ENCODE measurements around the gene KCNQ2. TPM values are rescaled to one million over a fixed set of nuclear protein-coding genes. Genes with fewer than 3 reads are reported as not detected.
"Not testable (repeated sequence)": the region's sequence is repeated elsewhere in the genome, so short reads cannot be mapped to it uniquely, and the experiment has no call there.

Gene KCNQ2
- total RNA-seq, 4 donors from 2014 or later = 0.76 TPM; not detected in 3

DNA sequence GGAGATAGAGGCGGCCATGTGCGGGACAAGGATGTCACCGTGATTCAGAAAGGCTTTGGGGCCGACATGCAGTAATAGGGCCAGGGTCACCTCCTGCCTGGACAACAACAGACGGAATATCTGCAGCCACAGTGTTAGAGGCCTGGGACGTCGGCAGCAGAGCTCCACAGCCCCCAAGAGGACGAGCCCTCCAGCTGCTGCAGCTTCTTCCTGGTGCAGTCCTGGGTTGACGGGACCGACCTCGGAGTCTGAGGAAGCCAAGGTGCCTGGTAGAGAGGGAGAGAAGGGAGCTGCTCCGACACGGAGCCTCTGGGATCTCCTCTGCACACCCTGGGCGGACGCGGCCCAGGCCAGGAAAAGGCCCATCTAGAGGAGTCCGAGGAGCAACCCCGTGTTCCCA lies 88.1 kb downstream of the KCNQ2 start:
- 80% methylated on average over 8 of the region's 18 CpGs for WGBS
- no peak overlapping the region for H3K4me3 ChIP-seq
- no peaks in the 10 kb centered on the region for H3K4me1 ChIP-seq
- no peak for TF ChIP-seq EP300 (IDR thresholded peaks at IDR 0.05)
- TF ChIP-seq, protein P1, sequence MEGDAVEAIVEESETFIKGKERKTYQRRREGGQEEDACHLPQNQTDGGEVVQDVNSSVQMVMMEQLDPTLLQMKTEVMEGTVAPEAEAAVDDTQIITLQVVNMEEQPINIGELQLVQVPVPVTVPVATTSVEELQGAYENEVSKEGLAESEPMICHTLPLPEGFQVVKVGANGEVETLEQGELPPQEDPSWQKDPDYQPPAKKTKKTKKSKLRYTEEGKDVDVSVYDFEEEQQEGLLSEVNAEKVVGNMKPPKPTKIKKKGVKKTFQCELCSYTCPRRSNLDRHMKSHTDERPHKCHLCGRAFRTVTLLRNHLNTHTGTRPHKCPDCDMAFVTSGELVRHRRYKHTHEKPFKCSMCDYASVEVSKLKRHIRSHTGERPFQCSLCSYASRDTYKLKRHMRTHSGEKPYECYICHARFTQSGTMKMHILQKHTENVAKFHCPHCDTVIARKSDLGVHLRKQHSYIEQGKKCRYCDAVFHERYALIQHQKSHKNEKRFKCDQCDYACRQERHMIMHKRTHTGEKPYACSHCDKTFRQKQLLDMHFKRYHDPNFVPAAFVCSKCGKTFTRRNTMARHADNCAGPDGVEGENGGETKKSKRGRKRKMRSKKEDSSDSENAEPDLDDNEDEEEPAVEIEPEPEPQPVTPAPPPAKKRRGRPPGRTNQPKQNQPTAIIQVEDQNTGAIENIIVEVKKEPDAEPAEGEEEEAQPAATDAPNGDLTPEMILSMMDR (IDR thresholded peaks at IDR 0.05) = no peak
- TF ChIP-seq POLR2A (IDR thresholded peaks at IDR 0.05) = no peak
- no peak for TF ChIP-seq POLR2AphosphoS5 (IDR thresholded peaks at IDR 0.05)
- no peak overlapping the region for H3K27ac ChIP-seq
- no peaks in the 10 kb centered on the region for H3K9me3 ChIP-seq
- H3K27me3 ChIP-seq = peaks cover 52% of the 10 kb centered on the region
- no peak for DNase-seq (ENCODE audit: low spot score in 2 of 2)
- H3K36me3 ChIP-seq = no peaks in the 10 kb centered on the region

- Histone ChIP-seq H3K4me3 (no peak overlapping the region), H3K36me3 (no peaks in the 10 kb centered on the region), H3K27ac (no peak overlapping the region), H3K27me3 (peaks cover 60% of the 10 kb centered on the region), H3K4me1 (no peaks in the 10 kb centered on the region), H3K9me3 (no peaks in the 10 kb centered on the region)
- DNase-seq (ENCODE audit: low spot score in 2 of 2) = no peak
- TF ChIP-seq POLR2AphosphoS5 (IDR thresholded peaks at IDR 0.05) (no peak), POLR2A (IDR thresholded peaks at IDR 0.05) (no peak), EP300 (IDR thresholded peaks at IDR 0.05) (no peak)
- TF ChIP-seq, protein P1 (IDR thresholded peaks at IDR 0.05) = no peak
- WGBS = 35% methylated on average over 5 of the region's 11 CpGs
Measured at GRCh38 chr20:63383556-63383955, 88.9 kb downstream of the KCNQ2 start.

- TF ChIP-seq POLR2A (IDR thresholded peaks at IDR 0.05) (no peak), EP300 (IDR thresholded peaks at IDR 0.05) (no peak), POLR2AphosphoS5 (IDR thresholded peaks at IDR 0.05) (no peak)
- TF ChIP-seq, protein P1 (IDR thresholded peaks at IDR 0.05) = no peak
- DNase-seq (ENCODE audit: low spot score in 2 of 2) = no peak
- H3K36me3 ChIP-seq = no peaks in the 10 kb centered on the region
- H3K27ac ChIP-seq = no peak overlapping the region
- 65% methylated on average over 16 of the region's 17 CpGs for WGBS
- no peak overlapping the region for H3K4me3 ChIP-seq
- H3K9me3 ChIP-seq = no peaks in the 10 kb centered on the region
- H3K4me1 ChIP-seq = no peaks in the 10 kb centered on the region
- peaks cover 68% of the 10 kb centered on the region for H3K27me3 ChIP-seq
Measured at GRCh38 chr20:63382551-63383300, 89.7 kb downstream of the KCNQ2 start.

DNA sequence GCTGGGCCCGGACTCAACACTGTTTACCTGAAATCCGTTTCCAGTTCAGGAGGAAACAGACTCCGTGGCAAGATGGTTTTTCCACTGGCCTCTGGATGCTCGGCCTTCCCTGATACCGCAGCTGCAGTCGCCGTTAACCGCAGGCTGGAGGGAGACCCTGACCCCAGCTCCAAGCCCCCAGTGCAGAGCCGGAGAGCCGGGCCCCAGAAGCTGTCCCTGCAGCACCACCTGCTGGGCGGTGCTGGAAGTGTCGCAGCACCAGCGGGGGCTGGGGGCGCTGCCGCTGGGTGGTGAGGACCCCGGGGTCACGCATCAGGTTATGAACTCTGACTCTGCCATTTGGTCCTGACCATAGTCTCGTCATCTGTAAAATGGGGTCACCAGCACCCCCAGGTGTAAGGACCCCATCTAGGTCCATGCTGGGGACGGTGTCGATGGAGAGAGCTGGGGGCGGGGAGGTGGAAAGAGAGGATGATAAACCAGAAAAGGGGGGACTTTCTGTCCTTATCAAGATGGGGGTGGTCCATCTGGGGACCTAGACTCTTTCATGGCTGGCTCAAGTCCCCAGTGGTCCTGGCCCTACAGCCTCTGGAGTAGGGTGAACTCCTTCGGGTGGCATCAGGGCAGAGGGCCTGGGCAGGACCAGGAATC lies 90.5 kb downstream of the KCNQ2 start:
- Histone ChIP-seq H3K4me1 (no peaks in the 10 kb centered on the region), H3K27me3 (peaks cover 76% of the 10 kb centered on the region), H3K9me3 (no peaks in the 10 kb centered on the region), H3K36me3 (no peaks in the 10 kb centered on the region), H3K4me3 (no peak overlapping the region), H3K27ac (no peak overlapping the region)
- WGBS = 32% methylated on average over 7 of the region's 22 CpGs
- TF ChIP-seq EP300 (IDR thresholded peaks at IDR 0.05) (no peak), POLR2A (IDR thresholded peaks at IDR 0.05) (no peak), POLR2AphosphoS5 (IDR thresholded peaks at IDR 0.05) (no peak)
- TF ChIP-seq, protein P1 (IDR thresholded peaks at IDR 0.05) = peak; percentile 79 to 95
- DNase-seq (ENCODE audit: low spot score in 2 of 2) = no peak

DNA sequence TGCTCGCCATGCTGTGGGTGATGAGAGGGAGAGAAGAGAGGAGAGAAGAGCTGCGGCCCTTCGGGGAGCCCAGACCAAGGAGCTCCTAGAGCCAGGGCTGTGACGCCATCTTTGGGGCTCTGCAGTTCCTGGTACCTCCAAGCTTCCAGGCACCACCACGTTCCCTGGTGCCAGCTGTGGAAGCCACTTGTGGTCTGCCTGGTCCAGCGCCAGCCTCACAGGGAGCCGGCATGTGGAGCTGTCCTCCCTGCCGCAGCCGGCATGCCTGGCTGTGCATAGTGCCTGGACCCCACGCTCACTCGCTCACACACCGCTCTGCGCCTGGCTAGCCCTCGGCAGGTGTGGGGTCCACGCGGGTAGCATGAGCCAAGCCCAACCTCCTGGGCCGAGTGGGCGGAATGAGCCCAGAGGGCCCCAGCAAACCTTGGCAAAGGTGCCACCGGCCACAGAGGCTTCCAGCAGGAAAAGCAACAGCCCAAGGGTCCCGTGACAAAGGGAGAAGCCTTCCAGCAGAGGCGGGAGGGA lies 92.0 kb downstream of the KCNQ2 start:
- Histone ChIP-seq H3K27ac (no peak overlapping the region), H3K4me3 (no peak overlapping the region), H3K27me3 (peaks cover 91% of the 10 kb centered on the region), H3K36me3 (no peaks in the 10 kb centered on the region), H3K4me1 (no peaks in the 10 kb centered on the region), H3K9me3 (no peaks in the 10 kb centered on the region)
- 82% methylated on average over 5 of the region's 21 CpGs for WGBS
- TF ChIP-seq EP300 (IDR thresholded peaks at IDR 0.05) (no peak), POLR2A (IDR thresholded peaks at IDR 0.05) (no peak), POLR2AphosphoS5 (IDR thresholded peaks at IDR 0.05) (no peak)
- TF ChIP-seq, protein P1 (IDR thresholded peaks at IDR 0.05) = no peak
- DNase-seq (ENCODE audit: low spot score in 2 of 2) = no peak

- H3K27ac ChIP-seq; H3K9me3 ChIP-seq; DNase-seq (ENCODE audit: low spot score in 2 of 2); H3K4me3 ChIP-seq; H3K4me1 ChIP-seq; H3K36me3 ChIP-seq: not testable (repeated sequence)
- whole genome bisulfite sequencing = 71% methylated on average over 4 of the region's 9 CpGs
- peaks cover 97% of the 10 kb centered on the region for H3K27me3 ChIP-seq
Measured at GRCh38 chr20:63379872-63380271, 92.6 kb downstream of the KCNQ2 start.
